ENCODE results near the gene TCOF1.

- TF ChIP-seq POLR2A (IDR thresholded peaks at IDR 0.05; ENCODE audit: low read length) = no peak
- no peak for TF ChIP-seq GATA1 (IDR thresholded peaks at IDR 0.05; ENCODE audit: low read depth, low read length)
Measured at GRCh38 chr5:150340614-150341255, 16.8 kb upstream of the TCOF1 start.

Measured in erythroblast (primary cell).